Mammary epithelial cell (primary cell): Measurements from ENCODE around the gene PDCD6IP.

Source experiments
- CTCF ChIP-seq, 2 donors: IDR thresholded peaks in 1 of 2; conservative IDR thresholded peaks in 1 of 2; 2 replicates each; pipeline ENCODE4 v1.5.1; 2011 to 2012; ENCODE audit warnings: inconsistent platforms in 2 of 2, low read length in 2 of 2, mild to moderate bottlenecking in 2 of 2, control low read depth in 1 of 2, low read depth in 1 of 2; ENCODE audit not compliant: insufficient read depth in 1 of 2; ENCODE audit errors: extremely low read depth in 1 of 2
- EZH2 ChIP-seq: IDR thresholded peaks from 2 replicates; pipeline ENCODE4 v1.6.1; 2012; ENCODE audit warnings: low read length, inconsistent platforms, borderline replicate concordance

GRCh38 chr3:33795131-33795530 lies 3.3 kb upstream of the PDCD6IP start:
- TF ChIP-seq CTCF (conservative IDR thresholded peaks at IDR 0.05 in 1 of 2, IDR thresholded peaks at IDR 0.05 in 1 of 2; ENCODE audit: extremely low read depth in 1 of 2, insufficient read depth in 1 of 2, low read depth in 1 of 2, low read length in 2 of 2) (no peak), EZH2 (no peak)
